GM12892 (cell line): ENCODE measurements around the gene JAGN1.

Experiments used
- POLR2AphosphoS5 ChIP-seq: IDR thresholded peaks from 2 replicates; pipeline ENCODE4 v1.6.1; 2011; ENCODE audit warnings: low read depth, low read length, control low read depth
- TAF1 ChIP-seq: IDR thresholded peaks from 2 replicates; pipeline ENCODE4 v1.6.1; 2011; ENCODE audit warnings: low read depth, mild to moderate bottlenecking, control low read depth, low read length, borderline replicate concordance

DNA sequence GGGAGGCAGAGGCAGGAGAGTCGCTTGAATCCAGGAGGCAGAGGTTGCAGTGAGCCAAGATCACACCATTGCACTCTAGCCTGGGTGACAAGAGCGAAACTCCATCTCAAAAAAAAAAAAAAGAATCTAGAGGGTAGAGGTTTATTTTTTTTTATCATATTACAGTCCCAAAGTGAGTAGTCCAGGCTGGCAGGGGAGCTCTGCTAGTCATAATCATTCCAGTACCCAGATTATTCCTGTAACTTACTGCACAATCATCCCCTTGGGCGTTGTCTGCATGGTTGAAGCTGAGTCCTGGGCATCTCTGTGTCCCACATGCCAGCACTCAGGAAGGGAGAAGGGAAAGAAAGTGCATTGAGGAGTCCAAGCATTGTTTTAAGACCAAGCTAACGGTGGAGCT lies 51.8 kb downstream of the JAGN1 start:
- TF ChIP-seq TAF1, result no peak
- TF ChIP-seq POLR2AphosphoS5, result no peak
